ENCODE results near the gene HOXA13. TPM values are rescaled to one million over a fixed set of nuclear protein-coding genes. Genes with fewer than 3 reads are reported as not detected.
A peak's percentile ranks its signal among the peaks of the same experiment; 100 is the strongest.

HOXA13 gene
- polyA plus RNA-seq, 4 donors = 0.01 TPM; not detected in 3

GRCh38 chr7:27188386-27189294 is 11.3 kb downstream of the HOXA13 start:
- H3K27ac ChIP-seq (ENCODE audit: low read depth in 1 of 3, low read length in 2 of 3) = peak overlapping the region in 1 of 3 donors; percentile 68
- WGBS, 3 donors = 4 to 9% (median 8%) methylated on average over 48 to 49 of the region's 49 CpGs
- peak overlapping the region in 2 of 3 donors; percentile 20 to 28 for H3K4me3 ChIP-seq (ENCODE audit: low read depth in 1 of 3, low read length in 3 of 3)
- no peaks in the 10 kb centered on the region for H3K36me3 ChIP-seq (ENCODE audit: control insufficient read depth in 3 of 3, insufficient read depth in 2 of 3, low read depth in 1 of 3, low read length in 3 of 3)
- H3K9me3 ChIP-seq (ENCODE audit: control insufficient read depth in 2 of 2, insufficient read depth in 1 of 2, low read depth in 1 of 2, low read length in 1 of 2) = peaks cover 0 to 8% of the 10 kb centered on the region in 2 donors
- H3K4me1 ChIP-seq (ENCODE audit: control insufficient read depth in 3 of 3, insufficient read depth in 2 of 3, low read depth in 1 of 3, low read length in 2 of 3) = peaks cover 4 to 15% (median 7%) of the 10 kb centered on the region in 3 donors
- FAIRE-seq (no peak), DNase-seq (no peak)
- peaks cover 16 to 96% (median 84%) of the 10 kb centered on the region in 3 donors for H3K27me3 ChIP-seq (ENCODE audit: control insufficient read depth in 3 of 3, insufficient read depth in 3 of 3, low read length in 3 of 3)

- no peak for DNase-seq
- H3K4me3 ChIP-seq (ENCODE audit: low read depth in 1 of 3, low read length in 3 of 3) = peak overlapping the region in 2 of 3 donors; percentile 20 to 28
- peaks cover 19 to 96% (median 86%) of the 10 kb centered on the region in 3 donors for H3K27me3 ChIP-seq (ENCODE audit: control insufficient read depth in 3 of 3, insufficient read depth in 3 of 3, low read length in 3 of 3)
- H3K9me3 ChIP-seq (ENCODE audit: control insufficient read depth in 2 of 2, insufficient read depth in 1 of 2, low read depth in 1 of 2, low read length in 1 of 2) = peaks cover 0 to 11% of the 10 kb centered on the region in 2 donors
- FAIRE-seq = no peak
- WGBS, 3 donors = 5 to 8% (median 8%) methylated on average over 46 of the region's 46 CpGs
- peak overlapping the region in 1 of 3 donors; percentile 68 for H3K27ac ChIP-seq (ENCODE audit: low read depth in 1 of 3, low read length in 2 of 3)
- H3K4me1 ChIP-seq (ENCODE audit: control insufficient read depth in 3 of 3, insufficient read depth in 2 of 3, low read depth in 1 of 3, low read length in 2 of 3) = peaks cover 2 to 13% (median 4%) of the 10 kb centered on the region in 3 donors
- H3K36me3 ChIP-seq (ENCODE audit: control insufficient read depth in 3 of 3, insufficient read depth in 2 of 3, low read depth in 1 of 3, low read length in 3 of 3) = no peaks in the 10 kb centered on the region
Measured at GRCh38 chr7:27187475-27188385, 12.2 kb downstream of the HOXA13 start.

- Histone ChIP-seq H3K36me3 (ENCODE audit: control insufficient read depth in 3 of 3, insufficient read depth in 2 of 3, low read depth in 1 of 3, low read length in 3 of 3) (no peaks in the 10 kb centered on the region), H3K27me3 (ENCODE audit: control insufficient read depth in 3 of 3, insufficient read depth in 3 of 3, low read length in 3 of 3) (peaks cover 14 to 97% (median 88%) of the 10 kb centered on the region in 3 donors), H3K4me3 (ENCODE audit: low read depth in 1 of 3, low read length in 3 of 3) (no peak overlapping the region), H3K27ac (ENCODE audit: low read depth in 1 of 3, low read length in 2 of 3) (peak overlapping the region in 1 of 3 donors; percentile 29), H3K4me1 (ENCODE audit: control insufficient read depth in 3 of 3, insufficient read depth in 2 of 3, low read depth in 1 of 3, low read length in 2 of 3) (peaks cover 2 to 13% (median 4%) of the 10 kb centered on the region in 3 donors), H3K9me3 (ENCODE audit: control insufficient read depth in 2 of 2, insufficient read depth in 1 of 2, low read depth in 1 of 2, low read length in 1 of 2) (peaks cover 0 to 11% of the 10 kb centered on the region in 2 donors)
- WGBS, 3 donors = 15 to 18% (median 16%) methylated on average over 4 of the region's 4 CpGs
- DNase-seq (no peak), FAIRE-seq (no peak)
Measured at GRCh38 chr7:27186668-27187474, 13.0 kb downstream of the HOXA13 start.

- Histone ChIP-seq H3K27me3 (ENCODE audit: control insufficient read depth in 3 of 3, insufficient read depth in 3 of 3, low read length in 3 of 3) (peaks cover 14 to 96% (median 85%) of the 10 kb centered on the region in 3 donors), H3K4me1 (ENCODE audit: control insufficient read depth in 3 of 3, insufficient read depth in 2 of 3, low read depth in 1 of 3, low read length in 2 of 3) (peaks cover 2 to 13% (median 4%) of the 10 kb centered on the region in 3 donors), H3K27ac (ENCODE audit: low read depth in 1 of 3, low read length in 2 of 3) (peak overlapping the region in 1 of 3 donors; percentile 29), H3K4me3 (ENCODE audit: low read depth in 1 of 3, low read length in 3 of 3) (peak overlapping the region in 2 of 3 donors; percentile 54 to 55), H3K9me3 (ENCODE audit: control insufficient read depth in 2 of 2, insufficient read depth in 1 of 2, low read depth in 1 of 2, low read length in 1 of 2) (peaks cover 0 to 11% of the 10 kb centered on the region in 2 donors), H3K36me3 (ENCODE audit: control insufficient read depth in 3 of 3, insufficient read depth in 2 of 3, low read depth in 1 of 3, low read length in 3 of 3) (no peaks in the 10 kb centered on the region)
- FAIRE-seq (no peak), DNase-seq (no peak)
- WGBS, 3 donors = 5 to 13% (median 9%) methylated on average over 24 of the region's 24 CpGs
Measured at GRCh38 chr7:27185854-27186667, 13.8 kb downstream of the HOXA13 start.

- Histone ChIP-seq H3K27ac (ENCODE audit: low read depth in 1 of 3, low read length in 2 of 3) (peak within 1 kb of the TSS in 1 of 3 donors; percentile 64), H3K36me3 (ENCODE audit: control insufficient read depth in 3 of 3, insufficient read depth in 2 of 3, low read depth in 1 of 3, low read length in 3 of 3) (no peaks in the 10 kb centered on the region), H3K27me3 (ENCODE audit: control insufficient read depth in 3 of 3, insufficient read depth in 3 of 3, low read length in 3 of 3) (peaks cover 14 to 96% (median 85%) of the 10 kb centered on the region in 3 donors), H3K4me1 (ENCODE audit: control insufficient read depth in 3 of 3, insufficient read depth in 2 of 3, low read depth in 1 of 3, low read length in 2 of 3) (peaks cover 2 to 13% (median 4%) of the 10 kb centered on the region in 3 donors), H3K4me3 (ENCODE audit: low read depth in 1 of 3, low read length in 3 of 3) (peak within 1 kb of the TSS; percentile 50 to 70 (median 54)), H3K9me3 (ENCODE audit: control insufficient read depth in 2 of 2, insufficient read depth in 1 of 2, low read depth in 1 of 2, low read length in 1 of 2) (peaks cover 0 to 11% of the 10 kb centered on the region in 2 donors)
- 5 to 11% (median 10%) methylated on average over 43 of the region's 43 CpGs for WGBS, 3 donors
- FAIRE-seq (no peak), DNase-seq (peak in 1 of 2 donors; percentile 63)
Measured at GRCh38 chr7:27185013-27185853, 14.7 kb downstream of the HOXA13 start, which contains the start of gene HOXA11. Gene HOXA11, minus strand, starts transcription at chr7:27185232. Its CDS starts 88 bp downstream, at chr7:27185144.

- Histone ChIP-seq H3K4me3 (ENCODE audit: low read depth in 1 of 3, low read length in 3 of 3) (peak overlapping the region; percentile 50 to 70 (median 54)), H3K27me3 (ENCODE audit: control insufficient read depth in 3 of 3, insufficient read depth in 3 of 3, low read length in 3 of 3) (peaks cover 9 to 96% (median 81%) of the 10 kb centered on the region in 3 donors), H3K36me3 (ENCODE audit: control insufficient read depth in 3 of 3, insufficient read depth in 2 of 3, low read depth in 1 of 3, low read length in 3 of 3) (no peaks in the 10 kb centered on the region), H3K9me3 (ENCODE audit: control insufficient read depth in 2 of 2, insufficient read depth in 1 of 2, low read depth in 1 of 2, low read length in 1 of 2) (peaks cover 0 to 11% of the 10 kb centered on the region in 2 donors), H3K27ac (ENCODE audit: low read depth in 1 of 3, low read length in 2 of 3) (peak overlapping the region in 1 of 3 donors; percentile 64), H3K4me1 (ENCODE audit: control insufficient read depth in 3 of 3, insufficient read depth in 2 of 3, low read depth in 1 of 3, low read length in 2 of 3) (peaks cover 2 to 18% (median 4%) of the 10 kb centered on the region in 3 donors)
- FAIRE-seq = no peak
- WGBS, 3 donors = 2 to 3% (median 3%) methylated on average over 71 to 72 of the region's 72 CpGs
- DNase-seq = peak in 1 of 2 donors; percentile 65
Measured at GRCh38 chr7:27184337-27185012, 15.4 kb downstream of the HOXA13 start.
